ENCODE results near the gene C9orf72.

The C9orf72 gene, protein sequence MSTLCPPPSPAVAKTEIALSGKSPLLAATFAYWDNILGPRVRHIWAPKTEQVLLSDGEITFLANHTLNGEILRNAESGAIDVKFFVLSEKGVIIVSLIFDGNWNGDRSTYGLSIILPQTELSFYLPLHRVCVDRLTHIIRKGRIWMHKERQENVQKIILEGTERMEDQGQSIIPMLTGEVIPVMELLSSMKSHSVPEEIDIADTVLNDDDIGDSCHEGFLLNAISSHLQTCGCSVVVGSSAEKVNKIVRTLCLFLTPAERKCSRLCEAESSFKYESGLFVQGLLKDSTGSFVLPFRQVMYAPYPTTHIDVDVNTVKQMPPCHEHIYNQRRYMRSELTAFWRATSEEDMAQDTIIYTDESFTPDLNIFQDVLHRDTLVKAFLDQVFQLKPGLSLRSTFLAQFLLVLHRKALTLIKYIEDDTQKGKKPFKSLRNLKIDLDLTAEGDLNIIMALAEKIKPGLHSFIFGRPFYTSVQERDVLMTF

GRCh38 chr9:27572918-27573633 is at the start of gene C9orf72:
C9orf72 (minus strand) TSS chr9:27573481; CDS start chr9:27567120, 6,361 bp downstream.
- peak within 1 kb of the TSS; percentile 61 for H3K27ac ChIP-seq (ENCODE audit: poor library complexity, severe bottlenecking)
- peak; percentile 74 for DNase-seq (ENCODE audit: low spot score)
- ATAC-seq (ENCODE audit: low read depth): peak; percentile 71
- H3K4me1 ChIP-seq (ENCODE audit: insufficient read depth, poor library complexity, severe bottlenecking): peaks cover 18% of the 10 kb centered on the region
- no peaks in the 10 kb centered on the region for H3K27me3 ChIP-seq (ENCODE audit: insufficient read depth, poor library complexity, severe bottlenecking)
- TF ChIP-seq CTCF (IDR thresholded peaks at IDR 0.05; ENCODE audit: poor library complexity, severe bottlenecking): no peak
- H3K9me3 ChIP-seq (ENCODE audit: severe bottlenecking): no peaks in the 10 kb centered on the region
- peak within 1 kb of the TSS; percentile 54 for H3K4me3 ChIP-seq (ENCODE audit: severe bottlenecking)
- no peaks in the 10 kb centered on the region for H3K36me3 ChIP-seq (ENCODE audit: low read depth)

DNA sequence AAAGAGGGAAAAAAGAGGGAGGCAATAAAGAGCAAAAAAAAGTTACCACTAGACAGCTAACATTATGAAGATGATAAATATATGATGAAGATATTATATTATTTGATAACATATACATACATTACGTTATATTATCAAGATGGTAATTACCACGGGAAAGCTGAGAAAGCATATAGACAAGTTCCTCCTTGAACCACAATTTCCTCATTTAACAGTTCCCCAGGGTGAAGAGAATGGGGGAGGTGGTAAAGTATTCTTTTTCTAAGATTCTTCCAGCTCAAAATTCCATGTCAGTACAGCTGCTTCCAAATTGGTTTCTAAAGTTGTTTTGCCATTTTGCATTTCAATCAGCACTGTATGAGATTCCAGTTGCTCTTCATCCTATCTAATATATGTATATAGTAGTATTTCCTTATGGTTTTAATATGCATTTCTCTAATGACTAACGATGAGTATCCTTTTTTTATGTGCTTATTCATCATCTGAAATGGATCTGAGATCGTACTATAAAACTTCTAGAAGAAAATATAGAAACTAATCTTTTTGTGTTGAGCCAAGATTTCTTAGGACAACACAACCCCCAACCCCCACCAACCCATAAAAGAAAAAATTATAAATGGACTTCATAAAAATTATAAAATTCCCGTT is 49.5 kb upstream of the C9orf72 start:
- Histone ChIP-seq H3K4me1 (ENCODE audit: insufficient read depth, poor library complexity, severe bottlenecking) (peaks cover 24% of the 10 kb centered on the region), H3K4me3 (ENCODE audit: severe bottlenecking) (no peak overlapping the region), H3K27me3 (ENCODE audit: insufficient read depth, poor library complexity, severe bottlenecking) (no peaks in the 10 kb centered on the region), H3K27ac (ENCODE audit: poor library complexity, severe bottlenecking) (peak overlapping the region; percentile 8), H3K9me3 (ENCODE audit: severe bottlenecking) (no peaks in the 10 kb centered on the region), H3K36me3 (ENCODE audit: low read depth) (no peaks in the 10 kb centered on the region)
- no peak for DNase-seq (ENCODE audit: low spot score)
- ATAC-seq (ENCODE audit: low read depth): peak; percentile 52; the same call in 2 of the 3 replicates
- TF ChIP-seq CTCF (IDR thresholded peaks at IDR 0.05; ENCODE audit: poor library complexity, severe bottlenecking): no peak

GRCh38 chr9:27619743-27620142 is 46.5 kb upstream of the C9orf72 start:
- ATAC-seq (ENCODE audit: low read depth) (no peak), DNase-seq (ENCODE audit: low spot score) (no peak)
- H3K4me3 ChIP-seq (ENCODE audit: severe bottlenecking): no peak overlapping the region
- H3K27ac ChIP-seq (ENCODE audit: poor library complexity, severe bottlenecking): no peak overlapping the region
- H3K36me3 ChIP-seq (ENCODE audit: low read depth): no peaks in the 10 kb centered on the region
- no peak for TF ChIP-seq CTCF (IDR thresholded peaks at IDR 0.05; ENCODE audit: poor library complexity, severe bottlenecking)
- H3K4me1 ChIP-seq (ENCODE audit: insufficient read depth, poor library complexity, severe bottlenecking): peaks cover 7% of the 10 kb centered on the region
- no peaks in the 10 kb centered on the region for H3K9me3 ChIP-seq (ENCODE audit: severe bottlenecking)
- H3K27me3 ChIP-seq (ENCODE audit: insufficient read depth, poor library complexity, severe bottlenecking): no peaks in the 10 kb centered on the region

GRCh38 chr9:27618066-27618465 is 44.8 kb upstream of the C9orf72 start:
- ATAC-seq (ENCODE audit: low read depth): no peak
- no peak for DNase-seq (ENCODE audit: low spot score)
- no peaks in the 10 kb centered on the region for H3K27me3 ChIP-seq (ENCODE audit: insufficient read depth, poor library complexity, severe bottlenecking)
- H3K27ac ChIP-seq (ENCODE audit: poor library complexity, severe bottlenecking): no peak overlapping the region
- no peak for TF ChIP-seq CTCF (IDR thresholded peaks at IDR 0.05; ENCODE audit: poor library complexity, severe bottlenecking)
- H3K9me3 ChIP-seq (ENCODE audit: severe bottlenecking): no peaks in the 10 kb centered on the region
- H3K4me1 ChIP-seq (ENCODE audit: insufficient read depth, poor library complexity, severe bottlenecking): peaks cover 5% of the 10 kb centered on the region
- H3K36me3 ChIP-seq (ENCODE audit: low read depth): no peaks in the 10 kb centered on the region
- H3K4me3 ChIP-seq (ENCODE audit: severe bottlenecking): no peak overlapping the region

Data from RWPE2 (cell line).